Adipose tissue (tissue), 3 donors: ENCODE measurements around the gene GRB10. TPM values are rescaled to one million over a fixed set of nuclear protein-coding genes. Genes with fewer than 3 reads are reported as not detected.
"Not testable (repeated sequence)": the region's sequence is repeated elsewhere in the genome, so short reads cannot be mapped to it uniquely, and the experiment has no call there.

ENCODE experiments used
- H3K27ac ChIP-seq: one replicate; pipeline ENCODE4 v1.5.1; 2013; ENCODE audit warnings: low read depth, low read length
- WGBS, 3 donors: extraction: QIAGEN DNeasy Blood & Tissue Kit; methylation state at CpG; one replicate each; pipeline ENCODE4 v1.1.7; 2013; 5-methylcytosine and 5-hydroxymethylcytosine counted together
- polyA plus RNA-seq, 3 donors: library from polyadenylated mRNA; stranded (reverse); fragments of 200-250 nt; gene quantifications; one replicate each; pipeline ENCODE4 v1.2.3, GENCODE V29; 2013
- donor health status: healthy with polysubstance abuse.
- donor health status: Bipolar disorder and iron deficiency.
- donor health status: healthy.

The GRB10 gene
- polyA plus RNA-seq, 3 donors: 25.6 to 61.6 (median 26.1) TPM

GRCh38 chr7:50757703-50758390 lies 24.8 kb downstream of the GRB10 start:
- 64 to 92% (median 87%) methylated on average over 10 of the region's 10 CpGs for WGBS, 3 donors
- H3K27ac ChIP-seq: no peak overlapping the region

- H3K27ac ChIP-seq: no peak overlapping the region
- WGBS, 3 donors: 61 to 94% (median 89%) methylated on average over 9 of the region's 9 CpGs
These were observed 26.5 kb downstream of the GRB10 start for GRCh38 chr7:50756180-50756579.

- WGBS, 3 donors: 42 to 82% (median 74%) methylated on average over 6 of the region's 6 CpGs
- no peak overlapping the region for H3K27ac ChIP-seq
These were observed 28.0 kb downstream of the GRB10 start for GRCh38 chr7:50754684-50755083.

GRCh38 chr7:50754241-50754640 lies 28.5 kb downstream of the GRB10 start:
- WGBS, 3 donors: 75 to 91% (median 86%) methylated on average over 6 of the region's 6 CpGs
- no peak overlapping the region for H3K27ac ChIP-seq

- no peak overlapping the region for H3K27ac ChIP-seq
- WGBS, 3 donors: 78 to 95% (median 92%) methylated on average over 4 of the region's 4 CpGs
These were observed 30.3 kb downstream of the GRB10 start for GRCh38 chr7:50752422-50752821.

- 55 to 100% (median 92%) methylated on average over 1 of the region's 1 CpG for WGBS, 3 donors
- H3K27ac ChIP-seq: no peak overlapping the region
These were observed 31.6 kb downstream of the GRB10 start for GRCh38 chr7:50751146-50751545.

- 53 to 77% (median 59%) methylated on average over 3 of the region's 3 CpGs for WGBS, 3 donors
- H3K27ac ChIP-seq: no peak overlapping the region
These were observed 32.8 kb downstream of the GRB10 start for GRCh38 chr7:50749896-50750295.

GRCh38 chr7:50748472-50748871 lies 34.2 kb downstream of the GRB10 start:
- H3K27ac ChIP-seq: no peak overlapping the region
- 92 to 96% (median 95%) methylated on average over 8 of the region's 8 CpGs for WGBS, 3 donors

GRCh38 chr7:50745835-50746234 lies 36.9 kb downstream of the GRB10 start:
- H3K27ac ChIP-seq: no peak overlapping the region
- WGBS, 3 donors: 46 to 52% (median 47%) methylated on average over 2 of the region's 2 CpGs

GRCh38 chr7:50745336-50745735 lies 37.4 kb downstream of the GRB10 start:
- H3K27ac ChIP-seq: no peak overlapping the region
- WGBS, 3 donors: 53 to 80% (median 60%) methylated on average over 7 of the region's 7 CpGs

GRCh38 chr7:50743893-50744292 lies 38.8 kb downstream of the GRB10 start:
- 65 to 90% (median 84%) methylated on average over 11 of the region's 11 CpGs for WGBS, 3 donors
- no peak overlapping the region for H3K27ac ChIP-seq

- H3K27ac ChIP-seq: no peak overlapping the region
- 70 to 87% (median 86%) methylated on average over 2 of the region's 2 CpGs for WGBS, 3 donors
These were observed 39.7 kb downstream of the GRB10 start for GRCh38 chr7:50743016-50743415.

GRCh38 chr7:50742401-50742800 lies 40.3 kb downstream of the GRB10 start:
- 71 to 91% (median 85%) methylated on average over 4 of the region's 4 CpGs for WGBS, 3 donors
- no peak overlapping the region for H3K27ac ChIP-seq

- 46 to 63% (median 56%) methylated on average over 7 of the region's 7 CpGs for WGBS, 3 donors
- no peak overlapping the region for H3K27ac ChIP-seq
These were observed 42.8 kb downstream of the GRB10 start for GRCh38 chr7:50739744-50740435.

GRCh38 chr7:50738932-50739331 lies 43.8 kb downstream of the GRB10 start:
- WGBS, 3 donors: 24 to 59% (median 58%) methylated on average over 3 of the region's 3 CpGs
- no peak overlapping the region for H3K27ac ChIP-seq

- 95 to 96% (median 96%) methylated on average over 8 of the region's 8 CpGs for WGBS, 3 donors
- not testable (repeated sequence) for H3K27ac ChIP-seq
These were observed 46.9 kb downstream of the GRB10 start for GRCh38 chr7:50735836-50736235.

GRCh38 chr7:50735333-50735732 lies 47.4 kb downstream of the GRB10 start:
- no peak overlapping the region for H3K27ac ChIP-seq

GRCh38 chr7:50734246-50734645 lies 48.5 kb downstream of the GRB10 start:
- no peak overlapping the region for H3K27ac ChIP-seq

GRCh38 chr7:50733552-50733951 lies 49.1 kb downstream of the GRB10 start:
- no peak overlapping the region for H3K27ac ChIP-seq
- 42 to 92% (median 85%) methylated on average over 5 of the region's 5 CpGs for WGBS, 3 donors

More at GRCh38 chr7:50734246-50734645, 48.5 kb downstream of the GRB10 start:
- WGBS, 3 donors: 83 to 97% (median 95%) methylated on average over 7 to 8 of the region's 8 CpGs
